Peyer's patch (tissue), 4 donors: ENCODE measurements around the gene DENND4C. TPM values are rescaled to one million over a fixed set of nuclear protein-coding genes. Genes with fewer than 3 reads are reported as not detected.
A peak's percentile ranks its signal among the peaks of the same experiment; 100 is the strongest.

Experiments used
- DNase-seq, 3 donors: peaks; one replicate each; pipeline ENCODE4 v3.0.0-alpha.2; 2017 to 2019
- H3K27ac ChIP-seq, 4 donors: fragments of 200-600 bp; sonication (generic); one replicate each; pipeline ENCODE4 v1.5.1; 2016 to 2019
- H3K27me3 ChIP-seq, 2 donors: fragments of 200-600 bp; sonication (generic); one replicate each; pipeline ENCODE4 v1.5.1; 2019
- H3K36me3 ChIP-seq, 3 donors: fragments of 200-600 bp; sonication (generic); one replicate each; pipeline ENCODE4 v1.5.1; 2016 to 2019
- H3K4me1 ChIP-seq, 4 donors: fragments of 200-600 bp; sonication (generic); one replicate each; pipeline ENCODE4 v1.5.1; 2016 to 2019
- H3K4me3 ChIP-seq, 4 donors: fragments of 200-600 bp; sonication (generic); 1 replicate in 3 of 4; 2 replicates in 1 of 4; pipeline ENCODE4 v1.5.1; 2016 to 2019; ENCODE audit warnings: mild to moderate bottlenecking in 1 of 4
- H3K9me3 ChIP-seq, 4 donors: fragments of 200-600 bp; sonication (generic); one replicate each; pipeline ENCODE4 v1.5.1; 2016 to 2019; ENCODE audit warnings: mild to moderate bottlenecking in 1 of 4
- CTCF ChIP-seq, 6 experiments: fragments of 450-650 bp in 4 of 6; fragments of 200-600 bp in 2 of 6; sonication (generic) in 1 of 6; IDR thresholded peaks; one replicate each; pipeline ENCODE4 v1.5.1; 2017 to 2019; ENCODE audit warnings: antibody characterized with exemption in 6 of 6, mild to moderate bottlenecking in 3 of 6, moderate library complexity in 1 of 6
- POLR2A ChIP-seq, 2 donors: fragments of 450-650 bp; IDR thresholded peaks; one replicate each; pipeline ENCODE4 v1.5.1; 2017; ENCODE audit warnings: antibody characterized with exemption in 2 of 2, mild to moderate bottlenecking in 2 of 2, moderate library complexity in 2 of 2
- total RNA-seq, 4 donors: library from RNA; depleted of rRNA; stranded (reverse); fragments of >200 nt; gene quantifications; one replicate each; pipeline ENCODE4 v1.1.0, GENCODE V29; 2016

The DENND4C gene
- 100 to 1,000 TPM in 3 of 4 donors, 10 to 100 TPM in 1; 89.1 to 188 (median 154) TPM for total RNA-seq

GRCh38 chr9:19230355-19231125 lies at the start of gene DENND4C:
DENND4C (plus strand) TSS chr9:19230693; CDS start chr9:19276175, 45,482 bp downstream.
- DNase-seq = peak; percentile 83 to 93 (median 91)
- peak; percentile 87 to 91 for TF ChIP-seq POLR2A (IDR thresholded peaks at IDR 0.05)
- peak in 3 of 6 experiments; percentile 12 to 31 (median 15) for TF ChIP-seq CTCF (IDR thresholded peaks at IDR 0.05)
- Histone ChIP-seq H3K4me1 (peaks cover 0 to 15% (median 0%) of the 10 kb centered on the region in 4 donors), H3K4me3 (peak within 1 kb of the TSS; percentile 86 to 99 (median 94)), H3K27me3 (no peaks in the 10 kb centered on the region), H3K27ac (peak within 1 kb of the TSS; percentile 90 to 97 (median 94)), H3K36me3 (no peaks in the 10 kb centered on the region), H3K9me3 (no peaks in the 10 kb centered on the region)

- TF ChIP-seq POLR2A (IDR thresholded peaks at IDR 0.05) = no peak
- no peak for TF ChIP-seq CTCF (IDR thresholded peaks at IDR 0.05)
- H3K9me3 ChIP-seq = no peaks in the 10 kb centered on the region
- H3K4me1 ChIP-seq = peaks cover 0 to 33% (median 11%) of the 10 kb centered on the region in 4 donors
- H3K36me3 ChIP-seq = no peaks in the 10 kb centered on the region
- H3K27ac ChIP-seq = peak overlapping the region in 2 of 4 donors; percentile 4 to 40
- DNase-seq = no peak
- H3K4me3 ChIP-seq = no peak overlapping the region
- no peaks in the 10 kb centered on the region for H3K27me3 ChIP-seq
These were observed 49.5 kb upstream of the DENND4C start for GRCh38 chr9:19180991-19181390.

GRCh38 chr9:19181561-19181960 lies 48.9 kb upstream of the DENND4C start:
- Histone ChIP-seq H3K9me3 (no peaks in the 10 kb centered on the region), H3K27me3 (no peaks in the 10 kb centered on the region), H3K27ac (peak overlapping the region in 2 of 4 donors; percentile 4 to 40), H3K36me3 (no peaks in the 10 kb centered on the region), H3K4me3 (no peak overlapping the region), H3K4me1 (peaks cover 0 to 36% (median 11%) of the 10 kb centered on the region in 4 donors)
- DNase-seq = no peak
- no peak for TF ChIP-seq CTCF (IDR thresholded peaks at IDR 0.05)
- TF ChIP-seq POLR2A (IDR thresholded peaks at IDR 0.05) = no peak

- peaks cover 0 to 36% (median 11%) of the 10 kb centered on the region in 4 donors for H3K4me1 ChIP-seq
These were observed 46.2 kb upstream of the DENND4C start for GRCh38 chr9:19184144-19184917.

More at GRCh38 chr9:19184144-19184917, 46.2 kb upstream of the DENND4C start:
- H3K4me3 ChIP-seq = no peak overlapping the region
- no peaks in the 10 kb centered on the region for H3K36me3 ChIP-seq
- no peaks in the 10 kb centered on the region for H3K27me3 ChIP-seq
- peak overlapping the region; percentile 74 to 87 (median 80) for H3K27ac ChIP-seq
- TF ChIP-seq POLR2A (IDR thresholded peaks at IDR 0.05) = no peak
- no peak for TF ChIP-seq CTCF (IDR thresholded peaks at IDR 0.05)
- no peaks in the 10 kb centered on the region for H3K9me3 ChIP-seq
- peak; percentile 69 to 94 (median 82) for DNase-seq
